SJSA1 (cell line): ENCODE measurements around the gene LDHB. TPM values are rescaled to one million over a fixed set of nuclear protein-coding genes. Genes with fewer than 3 reads are reported as not detected.
"Not testable (repeated sequence)": the region's sequence is repeated elsewhere in the genome, so short reads cannot be mapped to it uniquely, and the experiment has no call there.

Source experiments
- DNase-seq, 2 experiments: peaks; one replicate each; pipeline ENCODE4 v3.0.0-alpha.2; 2015 to 2020; ENCODE audit warnings: low spot score in 2 of 2, low read depth in 1 of 2
- H3K27ac ChIP-seq: fragments of 250-450 bp; sonication (Bioruptor Pico); 2 replicates; pipeline ENCODE4 v1.5.1; 2020; ENCODE audit warnings: mild to moderate bottlenecking, moderate library complexity
- H3K27me3 ChIP-seq: fragments of 250-450 bp; sonication (Bioruptor Pico); replicated peaks from 2 replicates; pipeline ENCODE4 v1.5.1; 2020; ENCODE audit warnings: mild to moderate bottlenecking, moderate library complexity
- H3K36me3 ChIP-seq: fragments of 250-450 bp; sonication (Bioruptor Pico); 2 replicates; pipeline ENCODE4 v1.5.1; 2020; ENCODE audit warnings: mild to moderate bottlenecking
- H3K4me1 ChIP-seq: fragments of 250-450 bp; sonication (Bioruptor Pico); replicated peaks from 2 replicates; pipeline ENCODE4 v1.6.1; 2021; ENCODE audit warnings: mild to moderate bottlenecking
- H3K4me3 ChIP-seq: fragments of 250-450 bp; sonication (Bioruptor Pico); 2 replicates; pipeline ENCODE4 v1.5.1; 2020; ENCODE audit warnings: mild to moderate bottlenecking
- H3K9me3 ChIP-seq: fragments of 250-450 bp; sonication (Bioruptor Pico); replicated peaks from 2 replicates; pipeline ENCODE4 v1.5.1; 2020; ENCODE audit warnings: mild to moderate bottlenecking
- total RNA-seq: library from RNA; depleted of rRNA; stranded (reverse); fragments of >200 nt; shearing (Covaris generic); gene quantifications from 2 replicates; pipeline ENCODE4 v1.2.3, GENCODE V29; 2014

Gene LDHB
- total RNA-seq, 1 experiment from 2014 or later: 805 TPM

- no peaks in the 10 kb centered on the region for H3K27me3 ChIP-seq
- H3K4me1 ChIP-seq: no peaks in the 10 kb centered on the region
- no peak overlapping the region for H3K27ac ChIP-seq
- H3K9me3 ChIP-seq: no peaks in the 10 kb centered on the region
- no peak for DNase-seq
- H3K36me3 ChIP-seq: peaks cover 90% of the 10 kb centered on the region
- H3K4me3 ChIP-seq: no peak overlapping the region
These were observed 8.6 kb downstream of the LDHB start for GRCh38 chr12:21649034-21649433.

GRCh38 chr12:21648378-21648777 lies 9.3 kb downstream of the LDHB start:
- no peak for DNase-seq
- H3K4me3 ChIP-seq: no peak overlapping the region
- H3K9me3 ChIP-seq: no peaks in the 10 kb centered on the region
- H3K4me1 ChIP-seq: no peaks in the 10 kb centered on the region
- H3K27me3 ChIP-seq: no peaks in the 10 kb centered on the region
- H3K36me3 ChIP-seq: peaks cover 91% of the 10 kb centered on the region
- no peak overlapping the region for H3K27ac ChIP-seq

DNA sequence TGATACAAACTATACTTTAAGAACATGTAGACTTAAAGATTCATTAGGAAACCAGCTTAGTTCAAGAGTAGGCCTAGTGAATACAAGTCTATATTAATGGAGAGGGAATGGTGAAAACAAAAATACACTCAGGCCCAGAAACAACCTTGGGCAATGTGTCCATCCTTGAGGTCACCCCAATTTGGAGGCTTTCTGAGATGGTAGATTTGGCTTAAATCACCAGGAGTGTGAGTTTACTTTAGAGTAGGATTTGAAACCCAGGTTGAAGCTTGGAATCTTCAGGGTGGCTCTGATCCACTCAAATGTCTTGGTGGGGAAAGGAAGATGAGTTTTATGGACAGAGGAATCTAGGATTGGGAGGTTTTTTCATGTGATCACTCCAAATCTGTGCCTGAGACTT lies 10.5 kb downstream of the LDHB start:
- no peaks in the 10 kb centered on the region for H3K9me3 ChIP-seq
- H3K4me3 ChIP-seq: no peak overlapping the region
- DNase-seq: no peak
- H3K36me3 ChIP-seq: peaks cover 91% of the 10 kb centered on the region
- no peaks in the 10 kb centered on the region for H3K27me3 ChIP-seq
- no peaks in the 10 kb centered on the region for H3K4me1 ChIP-seq
- H3K27ac ChIP-seq: no peak overlapping the region

DNA sequence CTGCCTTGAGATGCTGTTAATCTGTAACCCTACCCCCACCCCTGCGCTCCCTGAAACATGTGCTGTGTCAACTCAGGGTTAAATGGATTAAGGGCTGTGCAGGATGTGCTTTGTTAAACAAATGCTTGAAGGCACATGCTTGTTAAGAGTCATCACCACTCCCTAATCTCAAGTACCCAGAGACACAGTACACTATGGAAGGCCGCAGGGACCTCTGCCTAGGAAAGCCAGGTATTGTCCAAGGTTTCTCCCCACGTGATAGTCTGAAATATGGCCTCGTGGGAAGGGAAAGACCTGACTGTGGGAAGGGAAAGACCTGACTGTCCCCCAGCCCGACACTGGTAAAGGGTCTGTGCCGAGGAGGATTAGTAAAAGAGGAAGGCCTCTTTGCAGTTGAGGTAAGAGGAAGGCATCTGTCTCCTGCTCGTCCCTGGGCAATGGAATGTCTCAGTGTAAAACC lies 12.6 kb downstream of the LDHB start:
- not testable (repeated sequence) for H3K27ac ChIP-seq, H3K9me3 ChIP-seq, H3K4me1 ChIP-seq, H3K27me3 ChIP-seq, DNase-seq, H3K4me3 ChIP-seq
- peaks cover 89% of the 10 kb centered on the region for H3K36me3 ChIP-seq

- peaks cover 87% of the 10 kb centered on the region for H3K36me3 ChIP-seq
- H3K27me3 ChIP-seq: no peaks in the 10 kb centered on the region
- no peaks in the 10 kb centered on the region for H3K9me3 ChIP-seq
- no peak overlapping the region for H3K27ac ChIP-seq
- DNase-seq: no peak
- H3K4me1 ChIP-seq: no peaks in the 10 kb centered on the region
- H3K4me3 ChIP-seq: no peak overlapping the region
These were observed 13.1 kb downstream of the LDHB start for GRCh38 chr12:21644516-21644915.

GRCh38 chr12:21643758-21644157 lies 13.9 kb downstream of the LDHB start:
- Histone ChIP-seq H3K9me3 (no peaks in the 10 kb centered on the region), H3K36me3 (peaks cover 87% of the 10 kb centered on the region), H3K27ac (no peak overlapping the region), H3K4me1 (no peaks in the 10 kb centered on the region), H3K4me3 (no peak overlapping the region), H3K27me3 (no peaks in the 10 kb centered on the region)
- DNase-seq: no peak

DNA sequence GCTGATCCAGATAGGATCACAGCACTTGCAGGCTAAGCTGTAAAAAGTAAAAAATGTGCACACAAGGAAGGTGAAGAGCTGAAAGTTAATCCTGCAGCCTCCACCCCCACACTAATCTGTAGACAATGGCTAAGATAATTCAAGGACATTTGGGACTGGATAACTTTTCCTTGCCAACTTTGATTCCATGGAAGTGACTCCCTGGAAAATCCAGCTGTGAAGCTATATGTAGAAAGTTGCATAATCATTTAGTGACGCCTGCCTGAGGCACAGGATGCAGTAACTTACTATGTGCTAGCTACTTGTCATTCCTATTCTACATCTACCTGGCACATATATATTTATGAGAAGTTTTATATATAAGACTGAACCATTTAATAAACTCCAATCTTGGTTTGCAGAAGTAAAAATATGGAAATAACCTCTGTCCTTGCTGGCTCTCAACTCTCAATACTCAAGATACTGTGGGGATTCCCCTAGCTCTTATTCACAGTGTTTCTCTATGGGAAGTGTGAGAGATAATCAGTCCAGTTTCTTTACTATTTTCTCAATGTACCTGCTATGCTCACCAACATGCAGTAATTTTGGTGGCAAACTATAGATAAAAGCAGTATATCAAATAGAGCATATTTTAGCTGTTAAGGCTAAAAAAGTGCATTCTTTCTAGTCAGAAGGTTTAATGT lies 14.8 kb downstream of the LDHB start:
- no peak overlapping the region for H3K27ac ChIP-seq
- DNase-seq: no peak
- H3K4me3 ChIP-seq: no peak overlapping the region
- H3K4me1 ChIP-seq: no peaks in the 10 kb centered on the region
- H3K27me3 ChIP-seq: no peaks in the 10 kb centered on the region
- H3K9me3 ChIP-seq: no peaks in the 10 kb centered on the region
- H3K36me3 ChIP-seq: peaks cover 87% of the 10 kb centered on the region

- peaks cover 88% of the 10 kb centered on the region for H3K36me3 ChIP-seq
- no peaks in the 10 kb centered on the region for H3K9me3 ChIP-seq
- no peaks in the 10 kb centered on the region for H3K27me3 ChIP-seq
- H3K27ac ChIP-seq: no peak overlapping the region
- no peaks in the 10 kb centered on the region for H3K4me1 ChIP-seq
- no peak overlapping the region for H3K4me3 ChIP-seq
- DNase-seq: no peak
These were observed 19.4 kb downstream of the LDHB start for GRCh38 chr12:21638054-21638891.

DNA sequence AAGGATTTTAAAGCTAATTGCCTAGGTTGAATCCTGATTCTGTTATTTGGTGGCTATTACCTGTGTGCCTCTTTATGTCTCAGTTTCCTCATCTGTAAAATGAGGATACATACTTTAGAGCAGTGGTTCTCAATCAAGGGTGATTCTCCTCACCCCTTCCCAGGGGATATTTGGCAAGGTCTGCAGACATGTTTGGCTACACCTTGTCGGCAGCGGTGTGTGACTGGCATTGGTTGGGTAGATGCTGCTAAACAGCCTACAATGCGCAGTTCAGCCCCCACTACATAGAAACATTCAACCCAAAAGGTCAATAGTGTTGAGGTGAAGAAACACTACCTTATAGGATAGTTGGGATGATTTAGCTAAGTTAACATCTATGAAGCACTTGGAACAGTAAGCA lies 23.4 kb downstream of the LDHB start:
- H3K9me3 ChIP-seq: no peaks in the 10 kb centered on the region
- H3K4me1 ChIP-seq: no peaks in the 10 kb centered on the region
- no peak overlapping the region for H3K27ac ChIP-seq
- H3K27me3 ChIP-seq: no peaks in the 10 kb centered on the region
- H3K36me3 ChIP-seq: peaks cover 59% of the 10 kb centered on the region
- no peak overlapping the region for H3K4me3 ChIP-seq
- no peak for DNase-seq

GRCh38 chr12:21631367-21631766 lies 26.3 kb downstream of the LDHB start:
- Histone ChIP-seq H3K9me3 (no peaks in the 10 kb centered on the region), H3K27me3 (no peaks in the 10 kb centered on the region), H3K36me3 (peaks cover 32% of the 10 kb centered on the region), H3K4me1 (no peaks in the 10 kb centered on the region), H3K27ac (no peak overlapping the region), H3K4me3 (no peak overlapping the region)
- DNase-seq: no peak

GRCh38 chr12:21627924-21628323 lies 29.7 kb downstream of the LDHB start:
- Histone ChIP-seq H3K4me3 (no peak overlapping the region), H3K9me3 (no peaks in the 10 kb centered on the region), H3K27me3 (no peaks in the 10 kb centered on the region), H3K4me1 (no peaks in the 10 kb centered on the region), H3K36me3 (0 out of 2 replicates have a peak, but pooled peaks cover 2% of the 10 kb centered on the region), H3K27ac (no peak overlapping the region)
- no peak for DNase-seq

GRCh38 chr12:21618566-21618965 lies 39.1 kb downstream of the LDHB start:
- H3K27ac ChIP-seq: no peak overlapping the region
- H3K36me3 ChIP-seq: no peaks in the 10 kb centered on the region
- no peaks in the 10 kb centered on the region for H3K4me1 ChIP-seq
- H3K4me3 ChIP-seq: no peak overlapping the region
- no peaks in the 10 kb centered on the region for H3K9me3 ChIP-seq
- no peak for DNase-seq
- H3K27me3 ChIP-seq: no peaks in the 10 kb centered on the region

DNA sequence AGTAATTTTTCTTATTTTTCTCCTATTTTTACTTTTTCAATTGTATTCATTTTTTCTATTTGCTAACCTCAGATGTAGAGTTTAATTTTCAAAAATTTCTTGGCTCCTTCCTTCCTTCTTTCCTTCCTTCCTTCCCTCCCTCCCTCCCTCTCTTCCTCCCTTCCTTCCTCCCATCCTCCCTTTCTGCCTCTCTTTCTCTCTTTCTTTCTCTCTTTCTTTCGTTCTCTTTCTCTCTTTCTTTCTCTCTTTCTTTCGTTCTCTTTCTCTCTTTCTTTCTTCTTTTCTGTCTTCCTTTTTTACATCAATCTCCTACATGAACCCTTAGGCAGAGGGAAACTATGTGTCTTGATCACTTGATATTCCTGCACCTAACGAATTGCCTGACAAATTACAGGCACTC lies 40.6 kb downstream of the LDHB start:
- DNase-seq: no peak
- Histone ChIP-seq H3K27ac (no peak overlapping the region), H3K4me1 (no peaks in the 10 kb centered on the region), H3K27me3 (no peaks in the 10 kb centered on the region), H3K4me3 (no peak overlapping the region), H3K36me3 (no peaks in the 10 kb centered on the region), H3K9me3 (no peaks in the 10 kb centered on the region)

DNA sequence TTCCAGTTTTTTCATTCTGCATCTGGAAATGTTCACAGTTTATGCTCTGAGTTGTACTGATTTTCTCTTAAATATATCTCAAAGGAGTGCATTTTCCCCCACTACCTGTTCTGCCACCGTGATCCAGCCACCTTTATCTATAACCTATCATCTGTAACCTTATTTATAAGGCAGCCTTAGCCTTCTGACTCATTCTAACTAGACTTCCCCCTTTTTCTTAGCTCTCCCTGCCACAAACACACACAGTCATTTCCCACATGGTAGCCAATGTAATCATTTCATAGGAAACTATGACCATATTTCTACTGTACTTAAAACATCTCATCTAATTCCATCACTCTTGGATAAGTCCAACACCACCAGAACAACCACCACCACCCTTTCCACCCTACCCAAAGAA lies 42.2 kb downstream of the LDHB start:
- no peak for DNase-seq
- Histone ChIP-seq H3K4me1 (no peaks in the 10 kb centered on the region), H3K36me3 (no peaks in the 10 kb centered on the region), H3K9me3 (no peaks in the 10 kb centered on the region), H3K27me3 (no peaks in the 10 kb centered on the region), H3K27ac (no peak overlapping the region), H3K4me3 (no peak overlapping the region)
